Activated T-cell treated with anti-CD3 and anti-CD28 coated beads for 48 hours (primary cell): Measurements from ENCODE around the gene LAP3.
A peak's percentile ranks its signal among the peaks of the same experiment; 100 is the strongest.

Experiments used
- DNase-seq: peaks from one replicate; pipeline ENCODE4 v3.0.0-alpha.2; 2020; ENCODE audit warnings: low read depth

The LAP3 gene

DNA sequence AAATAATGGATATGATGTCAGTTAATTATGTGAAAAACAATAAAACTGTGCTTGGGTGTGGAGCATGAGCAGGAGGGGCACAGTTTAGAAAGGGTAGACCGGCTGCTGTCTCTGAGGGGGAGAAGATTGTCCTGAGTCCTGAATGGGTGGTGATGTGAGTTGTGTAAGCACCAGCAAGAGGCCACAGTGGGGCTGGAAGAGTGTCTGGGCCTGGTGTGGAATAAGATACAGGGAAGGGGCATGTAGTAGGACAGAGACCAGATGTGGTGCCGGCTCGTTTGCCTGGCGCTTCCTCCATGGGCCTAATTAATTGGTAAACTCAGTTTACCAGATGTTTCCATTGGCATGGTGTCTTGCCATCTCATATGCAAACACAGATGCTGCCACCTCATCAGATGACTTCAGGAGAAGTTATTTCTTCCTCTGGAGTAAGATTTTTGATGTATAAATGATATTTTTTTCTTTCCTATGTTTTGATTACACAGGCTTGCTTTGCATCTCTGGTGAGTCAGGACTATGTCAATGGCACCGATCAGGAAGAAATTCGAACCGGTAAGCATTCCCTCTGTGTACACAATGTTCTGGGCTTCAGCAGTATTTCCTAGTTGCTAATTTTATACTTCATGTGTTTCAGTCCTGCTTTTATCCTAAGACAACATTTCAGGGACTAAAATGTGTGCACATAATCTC is 42.6 kb downstream of the LAP3 start:
- no peak for DNase-seq

DNA sequence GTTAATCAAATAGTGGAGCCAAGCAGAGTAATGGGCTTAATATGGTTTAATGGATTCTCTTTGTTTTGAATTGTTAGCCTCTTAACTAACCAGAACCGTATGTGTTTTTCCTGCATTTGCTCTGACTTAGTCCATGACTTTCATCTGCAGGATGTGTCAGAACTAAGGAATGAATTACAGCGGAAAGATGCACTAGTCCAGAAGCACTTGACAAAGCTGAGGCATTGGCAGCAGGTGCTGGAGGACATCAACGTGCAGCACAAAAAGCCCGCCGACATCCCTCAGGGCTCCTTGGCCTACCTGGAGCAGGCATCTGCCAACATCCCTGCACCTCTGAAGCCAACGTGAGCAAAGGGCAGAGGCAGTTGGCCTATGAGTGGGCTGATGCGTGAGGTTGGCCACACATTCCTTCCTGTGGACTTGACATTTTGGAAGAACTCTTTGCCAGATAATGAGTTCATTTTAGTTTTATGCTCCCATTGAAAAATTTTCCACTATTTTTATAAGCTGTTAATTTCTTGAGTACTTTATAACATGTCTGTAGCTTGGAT is 46.5 kb downstream of the LAP3 start:
- DNase-seq = no peak

DNA sequence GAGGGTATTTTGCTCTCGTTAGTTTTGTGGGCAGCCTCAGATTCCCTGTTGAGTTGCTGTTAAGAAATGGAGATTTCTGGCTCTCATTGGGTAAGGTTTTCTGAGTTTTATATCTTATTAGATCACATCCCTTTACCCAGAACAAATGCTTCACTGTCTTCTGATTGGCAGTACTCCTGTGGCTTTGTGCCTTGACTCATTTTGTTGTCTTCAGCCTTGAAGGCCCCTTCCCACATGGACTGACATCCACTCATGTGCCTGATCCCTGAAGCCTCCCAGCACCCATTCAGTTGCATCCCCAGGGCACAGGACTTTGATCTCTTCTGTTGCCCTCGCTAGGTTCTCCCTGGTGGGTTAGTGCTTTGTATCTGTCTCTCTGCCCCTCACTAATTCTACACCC is 47.8 kb downstream of the LAP3 start:
- DNase-seq = no peak

- no peak for DNase-seq
Observed at GRCh38 chr4:17630228-17630627, 53.2 kb downstream of the LAP3 start.

DNA sequence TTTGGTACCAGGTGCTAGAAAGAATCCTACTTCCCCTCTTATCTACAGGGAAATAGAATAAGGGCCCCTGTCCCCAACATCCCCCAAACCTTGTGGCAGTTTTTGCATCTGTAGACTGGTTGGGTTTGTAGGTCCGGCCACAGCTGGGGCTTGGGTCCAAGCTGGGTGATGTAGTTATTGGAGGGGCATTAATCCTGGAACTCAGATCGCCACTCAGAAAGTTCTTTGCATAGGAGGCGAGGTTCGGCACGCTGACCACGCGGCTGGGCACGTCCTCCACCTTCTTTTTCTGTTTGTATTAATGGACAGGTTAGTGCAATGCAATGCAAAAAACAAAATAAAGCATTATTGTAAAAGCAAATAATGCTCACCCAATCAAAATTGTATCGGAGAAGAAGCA is 56.6 kb downstream of the LAP3 start:
- no peak for DNase-seq

DNA sequence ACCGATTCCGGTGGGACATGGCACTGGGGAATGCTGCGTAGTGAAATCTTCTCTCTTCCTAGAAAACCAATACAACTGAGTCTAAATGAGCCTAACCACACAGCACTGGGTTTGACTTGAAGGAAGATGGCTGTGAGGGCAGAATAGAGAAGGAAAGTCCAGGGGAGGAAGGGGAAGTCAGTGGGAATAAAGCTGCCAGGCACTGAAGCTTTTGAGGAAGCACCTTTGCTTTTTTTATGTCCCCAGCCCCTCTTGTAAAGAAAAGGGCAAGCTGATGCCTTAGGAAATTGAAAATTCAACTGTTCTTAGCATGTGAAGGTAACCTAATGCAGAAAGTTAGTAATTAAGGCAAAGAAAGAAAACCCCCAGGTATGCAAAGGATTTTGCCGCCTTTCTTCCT is 58.1 kb downstream of the LAP3 start:
- DNase-seq = no peak

DNA sequence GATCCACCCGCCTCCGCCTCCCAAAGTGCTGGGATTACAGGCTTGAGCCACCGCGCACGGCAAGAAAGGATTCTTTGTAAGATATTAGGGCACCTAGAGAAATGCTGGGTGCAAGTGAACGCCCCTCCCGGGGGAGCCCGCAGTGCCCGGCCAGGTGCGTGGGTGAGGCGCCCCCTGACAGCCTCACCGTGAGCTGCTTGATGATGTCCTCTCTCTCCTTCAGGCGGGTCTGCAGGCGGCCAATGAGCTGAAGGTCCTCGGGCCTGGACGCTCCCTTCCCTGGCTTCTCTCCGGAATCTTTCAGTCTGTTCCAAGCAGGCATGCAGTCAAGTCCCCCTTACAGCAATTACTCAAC is 59.3 kb downstream of the LAP3 start:
- no peak for DNase-seq

GRCh38 chr4:17636696-17637622 is 60.0 kb downstream of the LAP3 start:
- peak; percentile 57 for DNase-seq

DNA sequence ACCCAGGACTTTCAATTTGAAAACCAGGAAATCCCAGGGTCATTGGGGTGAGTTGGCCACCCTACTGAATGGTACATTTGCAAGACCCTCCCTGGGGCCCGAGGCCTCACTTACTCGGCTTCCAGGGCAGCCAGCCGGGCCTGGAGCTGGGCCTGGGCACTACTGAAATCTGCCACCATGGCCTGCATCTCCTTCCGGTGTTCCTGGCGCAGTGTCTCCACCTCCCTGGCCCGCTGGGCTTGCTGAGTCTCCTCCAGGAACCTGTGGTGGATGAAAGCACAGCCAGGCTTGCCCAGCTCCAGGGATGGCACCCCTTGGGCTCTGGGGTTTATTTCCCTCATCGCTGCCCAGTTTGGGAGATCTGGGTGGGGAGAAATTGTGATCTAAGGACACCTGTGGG is 62.1 kb downstream of the LAP3 start:
- DNase-seq = no peak

GRCh38 chr4:17642398-17642783 is 65.4 kb downstream of the LAP3 start:
- no peak for DNase-seq

DNA sequence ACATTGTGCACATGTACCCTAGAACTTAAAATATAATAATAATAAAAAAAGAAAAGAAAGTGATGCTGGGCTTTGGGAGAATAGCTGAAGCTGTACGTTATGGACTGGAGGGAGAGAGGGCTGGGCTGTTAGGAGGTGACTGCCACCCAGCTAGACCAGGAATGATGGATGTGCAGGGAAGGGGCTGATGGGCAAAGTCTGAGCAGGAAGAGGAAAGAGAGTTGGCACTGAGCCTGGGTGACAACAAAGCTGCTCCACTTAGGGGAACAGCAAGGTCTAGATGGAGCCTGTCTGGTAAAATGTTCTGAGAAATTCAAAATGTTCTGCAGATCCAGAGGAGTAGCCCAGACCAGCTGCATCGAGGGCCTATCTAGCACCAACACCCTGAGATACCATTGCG is 69.7 kb downstream of the LAP3 start:
- DNase-seq = no peak

DNA sequence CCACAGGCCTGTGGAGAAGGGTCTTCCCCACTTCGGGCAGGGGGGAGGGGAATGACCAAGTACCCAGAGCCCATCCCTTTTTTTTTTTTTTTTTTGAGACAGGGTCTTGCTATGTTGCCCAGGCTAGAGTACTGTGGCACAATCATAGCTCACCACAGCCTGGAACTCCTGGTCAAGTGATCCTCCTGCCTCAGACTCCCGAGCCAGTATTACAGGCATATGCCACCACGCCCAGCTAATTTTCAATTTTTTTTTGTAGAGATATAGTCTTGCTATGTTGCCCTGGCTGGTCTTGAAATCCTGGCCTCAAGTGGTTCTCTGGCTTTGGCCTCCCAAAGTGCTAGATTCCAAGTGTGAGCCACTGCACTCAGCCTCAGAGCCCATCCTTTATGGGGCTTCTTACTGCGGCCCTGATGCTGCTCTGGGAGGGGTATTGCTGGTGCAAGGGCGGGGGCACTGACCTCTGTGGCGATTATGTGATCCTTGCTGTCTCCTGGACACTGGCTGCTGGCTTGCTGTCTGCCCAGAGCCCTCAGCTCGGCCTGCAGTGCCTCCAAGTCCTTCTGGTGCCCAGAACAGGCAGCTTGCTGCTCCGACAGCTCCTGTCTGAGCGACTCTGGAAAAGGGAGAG is 70.3 kb downstream of the LAP3 start:
- DNase-seq = no peak

DNA sequence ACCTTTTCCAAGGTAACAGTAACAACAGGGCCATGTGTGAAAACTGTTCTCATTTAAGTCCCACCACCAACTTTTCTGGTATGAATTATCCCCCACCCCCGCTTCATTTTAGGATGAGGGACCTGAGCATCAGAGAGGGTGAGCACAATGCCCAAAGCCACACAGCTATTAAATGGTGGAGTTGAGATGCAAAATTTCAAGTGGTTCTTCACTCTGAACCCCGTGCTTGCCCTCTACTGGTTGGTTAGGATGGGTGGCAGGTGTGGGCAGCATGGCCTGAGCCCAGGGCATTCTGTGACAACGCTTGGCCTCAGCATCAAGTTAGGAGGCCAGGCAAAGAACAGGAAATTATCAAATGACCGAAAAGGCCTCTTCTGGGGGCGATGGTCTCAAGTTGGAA is 70.9 kb downstream of the LAP3 start:
- no peak for DNase-seq

GRCh38 chr4:17650406-17650805 is 73.4 kb downstream of the LAP3 start:
- DNase-seq = no peak

GRCh38 chr4:17654701-17655100 is 77.7 kb downstream of the LAP3 start:
- DNase-seq = no peak

- no peak for DNase-seq
Observed at GRCh38 chr4:17657090-17657489, 80.1 kb downstream of the LAP3 start.
